Stimulated activated CD8-positive, alpha-beta memory T cell treated with anti-CD3 and anti-CD28 coated beads, Interleukin-12 subunit alpha, Interleukin-12 subunit beta, amount 100 ng/mL, for 24 hours (primary cell): ENCODE results near the gene IL1RAPL2.
"Not testable (repeated sequence)": the region's sequence is repeated elsewhere in the genome, so short reads cannot be mapped to it uniquely, and the experiment has no call there.

Experiments used
- DNase-seq: peaks from one replicate; pipeline ENCODE4 v3.0.0-alpha.2; 2020; ENCODE audit errors: extremely low read depth

The IL1RAPL2 gene

GRCh38 chrX:104670051-104670450, 104.1 kb downstream of the IL1RAPL2 start:
- no peak for DNase-seq

GRCh38 chrX:104677517-104677916, 111.5 kb downstream of the IL1RAPL2 start:
- DNase-seq, result not testable (repeated sequence)

GRCh38 chrX:104679175-104679574, 113.2 kb downstream of the IL1RAPL2 start:
- DNase-seq, result no peak

GRCh38 chrX:104681214-104681613, 115.2 kb downstream of the IL1RAPL2 start:
- DNase-seq, result no peak

GRCh38 chrX:104684077-104684476, 118.1 kb downstream of the IL1RAPL2 start:
- no peak for DNase-seq

- no peak for DNase-seq
Measured at GRCh38 chrX:104695593-104695992, 129.6 kb downstream of the IL1RAPL2 start.

GRCh38 chrX:104696667-104697066, 130.7 kb downstream of the IL1RAPL2 start:
- DNase-seq, result no peak

- DNase-seq, result no peak
Measured at GRCh38 chrX:104697294-104697693, 131.3 kb downstream of the IL1RAPL2 start.

GRCh38 chrX:104707042-104707441, 141.0 kb downstream of the IL1RAPL2 start:
- no peak for DNase-seq

- DNase-seq, result no peak
Measured at GRCh38 chrX:104707572-104707971, 141.6 kb downstream of the IL1RAPL2 start.

GRCh38 chrX:104712515-104712914, 146.5 kb downstream of the IL1RAPL2 start:
- no peak for DNase-seq

GRCh38 chrX:104721854-104722253, 155.9 kb downstream of the IL1RAPL2 start:
- DNase-seq, result no peak

GRCh38 chrX:104728456-104728855, 162.5 kb downstream of the IL1RAPL2 start:
- DNase-seq, result no peak

GRCh38 chrX:104742355-104742754, 176.4 kb downstream of the IL1RAPL2 start:
- no peak for DNase-seq

- DNase-seq, result no peak
Measured at GRCh38 chrX:104745152-104745551, 179.2 kb downstream of the IL1RAPL2 start.

GRCh38 chrX:104749951-104750610, 184.1 kb downstream of the IL1RAPL2 start:
- DNase-seq, result no peak

- no peak for DNase-seq
Measured at GRCh38 chrX:104762641-104763040, 196.6 kb downstream of the IL1RAPL2 start.

GRCh38 chrX:104789784-104790183, 223.8 kb downstream of the IL1RAPL2 start:
- no peak for DNase-seq

GRCh38 chrX:104795804-104796203, 229.8 kb downstream of the IL1RAPL2 start:
- DNase-seq, result no peak

GRCh38 chrX:104803219-104803618, 237.2 kb downstream of the IL1RAPL2 start:
- no peak for DNase-seq

GRCh38 chrX:104806346-104806745, 240.3 kb downstream of the IL1RAPL2 start:
- DNase-seq, result no peak

GRCh38 chrX:104833401-104833800, 267.4 kb downstream of the IL1RAPL2 start:
- DNase-seq, result no peak

GRCh38 chrX:104842646-104843045, 276.6 kb downstream of the IL1RAPL2 start:
- no peak for DNase-seq

GRCh38 chrX:104852241-104852640, 286.2 kb downstream of the IL1RAPL2 start:
- no peak for DNase-seq
